Measurements from ENCODE around the gene MPEG1.

MPEG1 gene

DNA sequence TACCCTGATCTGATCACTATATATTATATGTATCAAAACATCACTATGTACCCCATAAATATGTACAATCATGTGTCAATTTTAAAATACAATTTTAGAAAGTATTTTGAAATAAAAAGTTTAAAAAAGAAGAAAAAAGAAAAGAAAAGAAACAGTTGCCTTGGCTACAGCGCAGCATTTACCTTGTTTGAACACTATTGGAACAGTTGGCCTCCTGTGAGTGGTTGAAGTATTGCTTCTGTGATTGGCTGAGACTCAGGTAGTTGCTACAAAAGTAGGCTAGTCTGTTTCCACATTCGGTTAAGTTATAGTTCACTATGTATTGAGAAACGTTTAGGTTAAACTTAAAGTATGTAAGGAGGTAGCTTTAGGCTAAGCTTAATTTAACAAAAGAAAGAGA lies 48.7 kb downstream of the MPEG1 start:
- H3K4me3 ChIP-seq (ENCODE audit: low read depth, low read length): no peak overlapping the region
- TF ChIP-seq POLR2A (IDR thresholded peaks at IDR 0.05; ENCODE audit: extremely low read depth, insufficient read length) (no peak), MYC (IDR thresholded peaks at IDR 0.05; ENCODE audit: low read depth, low read length) (no peak)
- TF ChIP-seq, protein P1, sequence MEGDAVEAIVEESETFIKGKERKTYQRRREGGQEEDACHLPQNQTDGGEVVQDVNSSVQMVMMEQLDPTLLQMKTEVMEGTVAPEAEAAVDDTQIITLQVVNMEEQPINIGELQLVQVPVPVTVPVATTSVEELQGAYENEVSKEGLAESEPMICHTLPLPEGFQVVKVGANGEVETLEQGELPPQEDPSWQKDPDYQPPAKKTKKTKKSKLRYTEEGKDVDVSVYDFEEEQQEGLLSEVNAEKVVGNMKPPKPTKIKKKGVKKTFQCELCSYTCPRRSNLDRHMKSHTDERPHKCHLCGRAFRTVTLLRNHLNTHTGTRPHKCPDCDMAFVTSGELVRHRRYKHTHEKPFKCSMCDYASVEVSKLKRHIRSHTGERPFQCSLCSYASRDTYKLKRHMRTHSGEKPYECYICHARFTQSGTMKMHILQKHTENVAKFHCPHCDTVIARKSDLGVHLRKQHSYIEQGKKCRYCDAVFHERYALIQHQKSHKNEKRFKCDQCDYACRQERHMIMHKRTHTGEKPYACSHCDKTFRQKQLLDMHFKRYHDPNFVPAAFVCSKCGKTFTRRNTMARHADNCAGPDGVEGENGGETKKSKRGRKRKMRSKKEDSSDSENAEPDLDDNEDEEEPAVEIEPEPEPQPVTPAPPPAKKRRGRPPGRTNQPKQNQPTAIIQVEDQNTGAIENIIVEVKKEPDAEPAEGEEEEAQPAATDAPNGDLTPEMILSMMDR (IDR thresholded peaks at IDR 0.05; ENCODE audit: low read depth, low read length): no peak
- TF ChIP-seq, protein P2, sequence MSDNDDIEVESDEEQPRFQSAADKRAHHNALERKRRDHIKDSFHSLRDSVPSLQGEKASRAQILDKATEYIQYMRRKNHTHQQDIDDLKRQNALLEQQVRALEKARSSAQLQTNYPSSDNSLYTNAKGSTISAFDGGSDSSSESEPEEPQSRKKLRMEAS (IDR thresholded peaks at IDR 0.05; ENCODE audit: low read depth, low read length): no peak
- no peak for DNase-seq (ENCODE audit: low read depth)
